Measurements from ENCODE around the gene CLEC5A.

CLEC5A gene

DNA sequence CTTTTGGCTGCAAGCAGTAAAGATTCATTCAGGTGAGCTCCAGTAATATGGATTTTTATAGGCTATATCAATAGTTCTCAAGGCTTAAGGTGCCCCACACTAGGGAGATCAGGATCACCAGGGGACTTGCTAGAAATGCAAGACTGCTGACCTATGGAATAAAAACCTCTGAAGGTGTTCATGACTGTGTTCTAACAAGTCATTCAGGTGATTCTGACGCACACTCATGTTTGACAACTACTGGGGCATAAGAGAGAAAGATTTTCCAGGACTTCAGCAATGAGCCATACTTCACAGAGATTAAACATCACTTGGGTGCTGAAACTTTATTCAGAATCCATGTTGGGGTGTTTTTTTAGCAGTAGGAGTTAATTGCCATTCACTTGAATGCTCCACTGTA, 31.6 kb upstream of the CLEC5A start:
- H3K36me3 ChIP-seq (ENCODE audit: control insufficient read depth, insufficient read depth, low read length), result no peaks in the 10 kb centered on the region
- no peaks in the 10 kb centered on the region for H3K27me3 ChIP-seq (replicated peaks; ENCODE audit: control insufficient read depth, insufficient read depth, low read length, poor library complexity, severe bottlenecking)
- DNase-seq, result no peak
- H3K9me3 ChIP-seq (ENCODE audit: control insufficient read depth, low read length), result no peaks in the 10 kb centered on the region
- H3K4me1 ChIP-seq (ENCODE audit: control insufficient read depth, insufficient read depth, low read length, poor library complexity, severe bottlenecking), result no peaks in the 10 kb centered on the region
- H3K4me3 ChIP-seq (ENCODE audit: insufficient read depth, low read depth, low read length, poor library complexity, severe bottlenecking), result no peak overlapping the region
- H3K27ac ChIP-seq (ENCODE audit: insufficient read depth, low read length, poor library complexity, severe bottlenecking), result no peak overlapping the region

DNA sequence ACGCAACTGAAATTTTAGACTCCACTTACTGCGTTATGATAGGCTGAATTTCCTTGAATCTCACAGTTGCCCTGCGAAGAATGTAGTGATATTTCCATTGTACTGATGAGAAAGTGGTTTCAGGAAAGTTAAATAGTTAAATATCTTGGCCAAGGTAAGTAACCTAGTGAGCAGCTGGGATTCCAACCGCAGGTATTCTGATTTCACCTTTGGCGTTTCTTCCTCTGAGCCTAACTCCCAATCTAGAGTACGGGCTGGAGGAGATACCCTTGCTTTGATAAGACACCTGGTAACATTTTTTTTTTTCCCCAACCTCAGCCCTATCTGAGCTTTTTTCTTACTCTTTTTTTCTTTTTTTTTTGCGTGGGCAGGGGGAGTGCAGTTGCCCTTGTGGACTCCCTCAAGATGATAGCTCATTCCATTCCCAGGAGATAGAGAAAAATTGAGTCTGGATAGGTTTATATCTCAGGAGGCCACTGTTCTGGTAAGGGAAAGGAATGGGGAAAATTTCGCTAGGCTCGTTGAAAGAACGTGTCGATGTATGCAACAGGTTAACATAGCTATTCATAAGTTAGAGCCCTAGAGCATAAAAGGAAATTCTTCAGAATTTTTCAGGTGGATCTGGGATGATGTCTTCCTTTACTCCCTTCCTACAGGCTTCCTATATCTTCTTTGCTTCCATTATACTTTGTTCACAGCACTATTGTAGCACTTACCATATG, 29.9 kb upstream of the CLEC5A start:
- H3K4me1 ChIP-seq (ENCODE audit: control insufficient read depth, insufficient read depth, low read length, poor library complexity, severe bottlenecking), result no peaks in the 10 kb centered on the region
- no peak for DNase-seq
- H3K27me3 ChIP-seq (replicated peaks; ENCODE audit: control insufficient read depth, insufficient read depth, low read length, poor library complexity, severe bottlenecking), result no peaks in the 10 kb centered on the region
- peak overlapping the region; percentile 46 for H3K4me3 ChIP-seq (ENCODE audit: insufficient read depth, low read depth, low read length, poor library complexity, severe bottlenecking)
- no peaks in the 10 kb centered on the region for H3K36me3 ChIP-seq (ENCODE audit: control insufficient read depth, insufficient read depth, low read length)
- no peak overlapping the region for H3K27ac ChIP-seq (ENCODE audit: insufficient read depth, low read length, poor library complexity, severe bottlenecking)
- no peaks in the 10 kb centered on the region for H3K9me3 ChIP-seq (ENCODE audit: control insufficient read depth, low read length)

DNA sequence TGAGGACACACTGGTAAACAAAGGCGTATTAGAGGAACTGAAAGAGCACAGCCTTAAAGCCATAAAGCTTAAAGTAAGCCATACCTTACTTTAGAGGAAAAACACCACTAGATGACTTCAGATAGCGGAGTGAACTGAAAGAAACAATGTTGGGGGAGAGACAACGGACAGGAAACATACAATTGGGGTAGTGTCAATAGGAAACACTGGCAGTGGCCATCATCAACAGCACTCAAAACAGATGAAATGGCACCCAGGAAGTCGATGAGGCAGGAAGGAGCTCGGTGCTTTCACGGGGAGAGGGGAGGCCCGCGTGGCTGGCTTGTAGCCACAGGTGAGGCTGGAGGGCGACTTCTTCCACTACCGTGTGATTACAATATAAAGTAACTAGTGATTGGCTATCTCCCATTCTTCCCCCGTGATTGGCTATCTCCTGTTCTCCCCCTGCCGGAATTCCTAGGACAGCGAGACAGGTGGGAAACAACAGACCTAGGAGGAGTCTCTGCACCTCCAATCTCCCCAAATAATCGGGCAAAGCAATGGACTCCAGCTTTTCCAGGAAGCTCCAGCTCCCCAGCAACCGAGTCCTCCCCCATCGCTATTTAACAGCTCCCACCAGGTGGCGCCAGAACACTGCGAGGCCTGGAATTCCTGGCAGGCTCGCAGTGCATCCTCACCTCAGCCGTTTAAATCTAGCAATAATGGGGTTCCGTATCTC, 29.2 kb upstream of the CLEC5A start:
- Histone ChIP-seq H3K27ac (ENCODE audit: insufficient read depth, low read length, poor library complexity, severe bottlenecking) (no peak overlapping the region), H3K9me3 (ENCODE audit: control insufficient read depth, low read length) (no peaks in the 10 kb centered on the region)

GRCh38 chr7:141974831-141975230, 28.1 kb upstream of the CLEC5A start:
- H3K9me3 ChIP-seq (ENCODE audit: control insufficient read depth, low read length), result no peaks in the 10 kb centered on the region
- H3K27me3 ChIP-seq (replicated peaks; ENCODE audit: control insufficient read depth, insufficient read depth, low read length, poor library complexity, severe bottlenecking), result no peaks in the 10 kb centered on the region
- no peak overlapping the region for H3K27ac ChIP-seq (ENCODE audit: insufficient read depth, low read length, poor library complexity, severe bottlenecking)
- H3K4me3 ChIP-seq (ENCODE audit: insufficient read depth, low read depth, low read length, poor library complexity, severe bottlenecking), result no peak overlapping the region
- DNase-seq, result no peak
- no peaks in the 10 kb centered on the region for H3K36me3 ChIP-seq (ENCODE audit: control insufficient read depth, insufficient read depth, low read length)
- H3K4me1 ChIP-seq (ENCODE audit: control insufficient read depth, insufficient read depth, low read length, poor library complexity, severe bottlenecking), result no peaks in the 10 kb centered on the region

More for the DNA sequence above, 29.2 kb upstream of the CLEC5A start:
- Histone ChIP-seq H3K4me3 (ENCODE audit: insufficient read depth, low read depth, low read length, poor library complexity, severe bottlenecking) (peak overlapping the region; percentile 46), H3K4me1 (ENCODE audit: control insufficient read depth, insufficient read depth, low read length, poor library complexity, severe bottlenecking) (no peaks in the 10 kb centered on the region), H3K36me3 (ENCODE audit: control insufficient read depth, insufficient read depth, low read length) (no peaks in the 10 kb centered on the region), H3K27me3 (replicated peaks; ENCODE audit: control insufficient read depth, insufficient read depth, low read length, poor library complexity, severe bottlenecking) (no peaks in the 10 kb centered on the region)
- DNase-seq, result peak; percentile 8 to 20 (median 12)

DNA sequence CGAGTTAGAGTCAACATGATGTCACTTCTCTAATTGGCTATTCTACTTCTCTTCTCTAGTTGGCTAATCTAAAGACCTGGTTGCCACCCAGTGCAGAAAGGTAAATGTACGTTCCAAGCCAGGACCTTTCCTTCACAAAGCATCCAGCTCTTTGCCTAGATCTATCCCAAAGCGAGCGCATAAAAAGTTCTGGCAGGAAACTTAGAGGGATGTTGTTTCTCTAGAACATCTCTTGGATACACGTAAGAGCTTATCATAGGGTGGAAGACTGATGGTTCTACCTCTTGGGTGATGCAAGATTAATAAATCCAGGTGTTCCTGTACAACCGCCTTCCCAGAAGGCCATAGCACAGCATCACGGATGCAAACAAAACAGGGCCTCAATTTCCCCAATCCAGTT, 26.9 kb upstream of the CLEC5A start, which contains the start of gene TAS2R38:
Gene TAS2R38 (minus strand): TSS at position 101 of the 400 bp plus-strand sequence. CDS start 84 bp downstream, at position 17.
- no peak within 1 kb of the TSS for H3K4me3 ChIP-seq (ENCODE audit: insufficient read depth, low read depth, low read length, poor library complexity, severe bottlenecking)
- no peaks in the 10 kb centered on the region for H3K9me3 ChIP-seq (ENCODE audit: control insufficient read depth, low read length)
- H3K27me3 ChIP-seq (replicated peaks; ENCODE audit: control insufficient read depth, insufficient read depth, low read length, poor library complexity, severe bottlenecking), result no peaks in the 10 kb centered on the region
- DNase-seq, result no peak
- no peaks in the 10 kb centered on the region for H3K4me1 ChIP-seq (ENCODE audit: control insufficient read depth, insufficient read depth, low read length, poor library complexity, severe bottlenecking)
- no peak within 1 kb of the TSS for H3K27ac ChIP-seq (ENCODE audit: insufficient read depth, low read length, poor library complexity, severe bottlenecking)
- no peaks in the 10 kb centered on the region for H3K36me3 ChIP-seq (ENCODE audit: control insufficient read depth, insufficient read depth, low read length)

DNA sequence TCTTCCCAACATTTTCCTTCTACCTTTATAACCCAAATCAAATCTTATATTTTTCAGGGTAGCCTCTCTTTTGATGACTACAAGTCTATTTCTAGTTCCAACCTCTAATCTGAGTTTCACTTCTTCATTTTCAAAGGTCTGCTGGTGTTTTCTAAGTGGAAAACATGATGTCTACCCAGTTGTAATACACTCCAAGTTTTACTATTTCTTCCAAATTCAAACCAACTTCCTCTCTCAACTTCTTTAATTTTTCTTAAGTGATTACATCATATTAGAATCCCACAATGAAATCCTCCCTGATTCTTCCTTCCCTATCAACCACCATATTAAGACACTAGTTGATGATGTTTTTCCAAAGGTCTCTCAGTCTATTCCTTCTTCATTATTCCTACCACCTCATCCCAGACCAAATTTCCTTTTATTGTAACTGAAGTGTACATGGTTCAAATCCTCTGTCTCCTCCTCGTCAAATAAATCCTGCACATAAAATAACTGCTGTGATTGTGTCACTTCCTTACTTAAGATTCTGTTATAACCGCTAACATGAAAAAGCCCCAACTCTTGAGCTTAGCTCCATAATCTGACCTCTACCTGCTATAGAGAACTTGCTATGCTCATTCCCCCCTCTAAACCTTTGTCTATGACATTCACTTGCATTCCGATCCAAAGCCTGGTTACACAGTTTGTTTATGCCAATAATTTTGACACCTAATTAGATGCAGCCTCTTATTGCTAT, 14.1 kb upstream of the CLEC5A start:
- no peak for DNase-seq
- no peak overlapping the region for H3K27ac ChIP-seq (ENCODE audit: insufficient read depth, low read length, poor library complexity, severe bottlenecking)
- H3K9me3 ChIP-seq (ENCODE audit: control insufficient read depth, low read length), result no peaks in the 10 kb centered on the region

GRCh38 chr7:141956084-141956483, 9.3 kb upstream of the CLEC5A start:
- no peaks in the 10 kb centered on the region for H3K27me3 ChIP-seq (replicated peaks; ENCODE audit: control insufficient read depth, insufficient read depth, low read length, poor library complexity, severe bottlenecking)
- H3K27ac ChIP-seq (ENCODE audit: insufficient read depth, low read length, poor library complexity, severe bottlenecking), result no peak overlapping the region
- H3K4me1 ChIP-seq (ENCODE audit: control insufficient read depth, insufficient read depth, low read length, poor library complexity, severe bottlenecking), result no peaks in the 10 kb centered on the region
- H3K9me3 ChIP-seq (ENCODE audit: control insufficient read depth, low read length), result no peaks in the 10 kb centered on the region
- no peaks in the 10 kb centered on the region for H3K36me3 ChIP-seq (ENCODE audit: control insufficient read depth, insufficient read depth, low read length)
- DNase-seq, result no peak
- no peak overlapping the region for H3K4me3 ChIP-seq (ENCODE audit: insufficient read depth, low read depth, low read length, poor library complexity, severe bottlenecking)

More for the DNA sequence above, 14.1 kb upstream of the CLEC5A start:
- no peaks in the 10 kb centered on the region for H3K27me3 ChIP-seq (replicated peaks; ENCODE audit: control insufficient read depth, insufficient read depth, low read length, poor library complexity, severe bottlenecking)
- H3K4me3 ChIP-seq (ENCODE audit: insufficient read depth, low read depth, low read length, poor library complexity, severe bottlenecking), result no peak overlapping the region
- H3K4me1 ChIP-seq (ENCODE audit: control insufficient read depth, insufficient read depth, low read length, poor library complexity, severe bottlenecking), result no peaks in the 10 kb centered on the region
- H3K36me3 ChIP-seq (ENCODE audit: control insufficient read depth, insufficient read depth, low read length), result no peaks in the 10 kb centered on the region

GRCh38 chr7:141954334-141954733, 7.6 kb upstream of the CLEC5A start:
- DNase-seq, result no peak
- no peak overlapping the region for H3K27ac ChIP-seq (ENCODE audit: insufficient read depth, low read length, poor library complexity, severe bottlenecking)
- H3K4me3 ChIP-seq (ENCODE audit: insufficient read depth, low read depth, low read length, poor library complexity, severe bottlenecking), result no peak overlapping the region
- H3K4me1 ChIP-seq (ENCODE audit: control insufficient read depth, insufficient read depth, low read length, poor library complexity, severe bottlenecking), result no peaks in the 10 kb centered on the region
- H3K27me3 ChIP-seq (replicated peaks; ENCODE audit: control insufficient read depth, insufficient read depth, low read length, poor library complexity, severe bottlenecking), result no peaks in the 10 kb centered on the region
- no peaks in the 10 kb centered on the region for H3K36me3 ChIP-seq (ENCODE audit: control insufficient read depth, insufficient read depth, low read length)
- no peaks in the 10 kb centered on the region for H3K9me3 ChIP-seq (ENCODE audit: control insufficient read depth, low read length)

DNA sequence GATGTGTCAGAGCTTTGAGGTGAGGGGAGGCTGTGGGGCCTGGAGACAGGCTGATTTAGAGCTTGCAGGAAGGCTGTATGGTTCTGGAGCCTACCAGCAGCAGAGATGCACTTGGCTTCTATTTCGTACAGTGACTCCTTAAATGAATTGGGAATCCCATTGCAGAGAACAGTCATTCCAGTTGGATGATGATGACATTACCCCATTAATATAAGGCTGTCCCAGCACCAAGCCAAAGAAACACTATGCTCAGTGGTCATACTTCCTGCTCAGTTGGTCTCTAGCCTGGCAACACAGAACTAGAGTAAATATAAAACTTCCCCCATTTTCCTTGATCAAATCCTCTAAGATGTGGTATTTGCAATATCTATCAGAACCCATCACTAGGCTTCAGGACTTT, 5.7 kb upstream of the CLEC5A start:
- no peak overlapping the region for H3K4me3 ChIP-seq (ENCODE audit: insufficient read depth, low read depth, low read length, poor library complexity, severe bottlenecking)
- H3K27me3 ChIP-seq (replicated peaks; ENCODE audit: control insufficient read depth, insufficient read depth, low read length, poor library complexity, severe bottlenecking), result no peaks in the 10 kb centered on the region
- DNase-seq, result no peak
- no peaks in the 10 kb centered on the region for H3K36me3 ChIP-seq (ENCODE audit: control insufficient read depth, insufficient read depth, low read length)
- no peaks in the 10 kb centered on the region for H3K4me1 ChIP-seq (ENCODE audit: control insufficient read depth, insufficient read depth, low read length, poor library complexity, severe bottlenecking)
- no peak overlapping the region for H3K27ac ChIP-seq (ENCODE audit: insufficient read depth, low read length, poor library complexity, severe bottlenecking)
- H3K9me3 ChIP-seq (ENCODE audit: control insufficient read depth, low read length), result no peaks in the 10 kb centered on the region

DNA sequence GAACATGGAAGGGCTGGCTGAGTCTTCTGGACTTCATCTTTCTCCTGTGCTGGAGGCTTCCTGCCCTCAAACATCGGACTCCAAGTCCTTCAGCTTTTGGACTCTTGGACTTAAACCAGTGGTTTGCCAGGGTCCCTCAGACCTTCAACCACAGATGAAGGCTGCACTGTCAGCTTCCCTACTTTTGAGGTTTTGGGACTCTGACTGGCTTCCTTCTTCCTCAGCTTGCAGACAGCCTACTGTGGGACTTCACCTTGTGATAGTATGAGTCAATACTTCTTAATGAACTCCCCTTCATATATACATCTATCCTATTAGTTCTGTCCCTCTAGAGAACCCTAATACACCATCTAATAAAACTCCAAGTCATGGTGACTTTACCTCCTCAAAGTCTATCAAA, 4.0 kb upstream of the CLEC5A start:
- no peak for DNase-seq
- Histone ChIP-seq H3K36me3 (ENCODE audit: control insufficient read depth, insufficient read depth, low read length) (no peaks in the 10 kb centered on the region), H3K9me3 (ENCODE audit: control insufficient read depth, low read length) (no peaks in the 10 kb centered on the region), H3K4me3 (ENCODE audit: insufficient read depth, low read depth, low read length, poor library complexity, severe bottlenecking) (no peak overlapping the region), H3K4me1 (ENCODE audit: control insufficient read depth, insufficient read depth, low read length, poor library complexity, severe bottlenecking) (no peaks in the 10 kb centered on the region), H3K27me3 (replicated peaks; ENCODE audit: control insufficient read depth, insufficient read depth, low read length, poor library complexity, severe bottlenecking) (no peaks in the 10 kb centered on the region), H3K27ac (ENCODE audit: insufficient read depth, low read length, poor library complexity, severe bottlenecking) (no peak overlapping the region)
